PC-3 (cell line): ENCODE results near the gene LCNL1. TPM values are rescaled to one million over a fixed set of nuclear protein-coding genes. Genes with fewer than 3 reads are reported as not detected.
A peak's percentile ranks its signal among the peaks of the same experiment; 100 is the strongest.

Experiments used
- ATAC-seq: fragments of 200-7000 bp; cut with Tn5 transposase; 2 replicates; pipeline ENCODE4 v1.9.1; 2020; ENCODE audit warnings: mild to moderate bottlenecking, moderate library complexity
- BruUV-seq: library from RNA; stranded (reverse); fragments of 400-500 nt; replicated peaks from 2 replicates; lab custom pipeline; 2021; lab: Mats Ljungman, UMichigan
- CTCF ChIA-PET: fragments of 300-600 bp; sonication (Branson Sonifier 250); formaldehyde crosslinking; loops from one replicate; lab custom pipeline; 2022; ENCODE audit warnings: antibody characterized with exemption; lab: Charles Lee
- POLR2A ChIA-PET: fragments of 300-600 bp; sonication (Branson Sonifier 250); formaldehyde crosslinking; loops from one replicate; lab custom pipeline; 2022; ENCODE audit warnings: antibody characterized with exemption; ENCODE audit not compliant: unreplicated experiment; lab: Charles Lee
- DNase-seq: peaks from one replicate; pipeline ENCODE4 v3.0.0-alpha.2; 2015
- H2AFZ ChIP-seq: fragments of 300-600 bp; sonication (generic); 2 replicates; pipeline ENCODE4 v1.6.0; 2016; ENCODE audit warnings: antibody characterized with exemption, low read length
- H3F3A ChIP-seq: fragments of 300-600 bp; sonication (generic); one replicate; pipeline ENCODE4 v1.6.0; 2017; ENCODE audit warnings: antibody characterized with exemption, low read length, control low read depth, mild to moderate bottlenecking; ENCODE audit not compliant: unreplicated experiment
- H3K27ac ChIP-seq: fragments of 300-600 bp; sonication (generic); 2 replicates; pipeline ENCODE4 v1.5.1; 2016; ENCODE audit warnings: mild to moderate bottlenecking, low read length
- H3K27me3 ChIP-seq: fragments of 300-600 bp; sonication (generic); 2 replicates; pipeline ENCODE4 v1.6.1; 2016; ENCODE audit warnings: low read length, mixed read lengths
- H3K36me3 ChIP-seq: fragments of 300-600 bp; sonication (generic); 2 replicates; pipeline ENCODE4 v1.6.1; 2016; ENCODE audit warnings: low read depth, mixed run types, low read length, mixed read lengths
- H3K4me1 ChIP-seq: fragments of 300-600 bp; sonication (generic); 2 replicates; pipeline ENCODE4 v1.5.1; 2016; ENCODE audit warnings: low read length; ENCODE audit not compliant: insufficient read depth
- H3K4me2 ChIP-seq: fragments of 300-600 bp; sonication (generic); 2 replicates; pipeline ENCODE4 v1.6.0; 2016; ENCODE audit warnings: low read length
- H3K4me3 ChIP-seq: fragments of 300-600 bp; sonication (generic); 2 replicates; pipeline ENCODE4 v1.5.1; 2016; ENCODE audit warnings: mild to moderate bottlenecking, low read length, mixed read lengths
- H3K79me2 ChIP-seq: fragments of 300-600 bp; sonication (generic); 2 replicates; pipeline ENCODE4 v1.6.1; 2017; ENCODE audit warnings: low read length, mixed read lengths
- H3K9ac ChIP-seq: fragments of 300-600 bp; sonication (generic); 2 replicates; pipeline ENCODE4 v1.6.0; 2016; ENCODE audit warnings: mild to moderate bottlenecking, low read length
- H3K9me2 ChIP-seq: fragments of 300-600 bp; sonication (generic); replicated peaks from 2 replicates; pipeline ENCODE4 v1.6.1; 2016; ENCODE audit warnings: mixed run types, low read length, mixed read lengths
- H3K9me3 ChIP-seq: fragments of 300-600 bp; sonication (generic); 2 replicates; pipeline ENCODE4 v1.6.1; 2016; ENCODE audit warnings: low read length, mixed read lengths
- H4K20me1 ChIP-seq: fragments of 300-600 bp; sonication (generic); 2 replicates; pipeline ENCODE4 v1.6.1; 2016; ENCODE audit warnings: low read length, mixed read lengths
- CTCF ChIP-seq: fragments of 300-600 bp; sonication (generic); conservative IDR thresholded peaks from 2 replicates; pipeline ENCODE4 v1.5.1; 2017; ENCODE audit warnings: antibody characterized with exemption, low read depth, mild to moderate bottlenecking, low read length
- EZH2 ChIP-seq: fragments of 300-600 bp; sonication (generic); IDR thresholded peaks from one replicate; pipeline ENCODE4 v1.6.1; 2017; ENCODE audit warnings: antibody characterized with exemption, mild to moderate bottlenecking, low read length; ENCODE audit not compliant: unreplicated experiment
- EZH2phosphoT487 ChIP-seq: fragments of 300-600 bp; sonication (generic); IDR thresholded peaks from 2 replicates; pipeline ENCODE4 v1.6.1; 2018; ENCODE audit warnings: mild to moderate bottlenecking, antibody characterized with exemption, low read length, borderline replicate concordance
- intact Hi-C: fragments of 100-400 bp; cut with micrococcal nuclease; formaldehyde crosslinking; loops from 2 replicates; pipeline ENCODE4 v1.9.0; 2023
- total RNA-seq: library from RNA; depleted of rRNA; stranded (reverse); fragments of >200 nt; gene quantifications from 2 replicates; pipeline ENCODE4 v1.2.3, GENCODE V29; 2014

Gene LCNL1
- total RNA-seq, 1 experiment from 2014 or later = not detected

- Histone ChIP-seq H3K9me2 (no peaks in the 10 kb centered on the region), H3K27ac (no peak overlapping the region), H3K27me3 (no peaks in the 10 kb centered on the region), H3K9me3 (no peaks in the 10 kb centered on the region), H3K4me3 (no peak overlapping the region), H3K4me2 (no peak overlapping the region), H2AFZ (no peak overlapping the region), H3K79me2 (no peaks in the 10 kb centered on the region), H3K36me3 (no peaks in the 10 kb centered on the region), H3F3A (no peaks in the 10 kb centered on the region), H3K9ac (no peak overlapping the region), H3K4me1 (no peaks in the 10 kb centered on the region), H4K20me1 (no peaks in the 10 kb centered on the region)
- ChIA-PET POLR2A (no interaction called here), CTCF (interaction anchor here (0.5 to 0.6 kb wide), 2 partner anchors 10 to 73 kb away, joined by 4 to 7 read pairs; no protein-coding TSS in a partner anchor)
- TF ChIP-seq EZH2phosphoT487 (no peak), EZH2 (no peak)
- ATAC-seq = peak; percentile 68
- peak; percentile 5 for DNase-seq
- no TSS peak for BruUV-seq
- intact Hi-C loops = no loop called here
These were observed 7.8 kb upstream of the LCNL1 start for GRCh38 chr9:136974817-136975535.

GRCh38 chr9:136975644-136976043 lies 7.1 kb upstream of the LCNL1 start:
- no peak for ATAC-seq
- Histone ChIP-seq H3F3A (no peaks in the 10 kb centered on the region), H3K27me3 (no peaks in the 10 kb centered on the region), H3K27ac (no peak overlapping the region), H3K4me2 (no peak overlapping the region), H4K20me1 (no peaks in the 10 kb centered on the region), H3K9me3 (no peaks in the 10 kb centered on the region), H3K79me2 (no peaks in the 10 kb centered on the region), H3K9ac (no peak overlapping the region), H3K4me1 (no peaks in the 10 kb centered on the region), H2AFZ (no peak overlapping the region), H3K4me3 (no peak overlapping the region), H3K9me2 (no peaks in the 10 kb centered on the region), H3K36me3 (no peaks in the 10 kb centered on the region)
- intact Hi-C loops = no loop called here
- BruUV-seq = no TSS peak
- TF ChIP-seq EZH2 = no peak
- TF ChIP-seq EZH2phosphoT487 = no peak
- no peak for TF ChIP-seq CTCF
- no peak for DNase-seq
- CTCF ChIA-PET = no interaction called here
- POLR2A ChIA-PET = no interaction called here

DNA sequence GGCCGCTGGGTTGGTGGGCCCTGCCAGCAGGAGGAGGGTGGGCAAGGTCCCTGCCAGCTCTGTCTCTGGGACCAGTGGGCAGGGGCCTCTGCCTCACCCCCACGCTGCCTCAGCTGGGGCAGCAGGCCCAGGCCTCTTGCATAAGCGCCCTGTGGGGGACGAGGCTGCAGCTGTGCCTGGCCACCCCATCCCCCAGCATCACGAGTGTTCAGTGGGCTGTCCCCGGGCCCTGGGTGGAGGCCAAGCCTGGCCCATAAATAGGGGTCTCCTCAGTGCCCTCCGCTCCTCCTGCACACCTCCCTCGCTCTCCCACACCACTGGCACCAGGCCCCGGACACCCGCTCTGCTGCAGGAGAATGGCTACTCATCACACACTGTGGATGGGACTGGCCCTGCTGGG lies 5.6 kb upstream of the LCNL1 start, which contains the start of gene PTGDS:
TSS of gene PTGDS (plus strand) at position 282 of the 400 bp plus-strand sequence. CDS start at position 357, 75 bp downstream.
- BruUV-seq = no TSS peak
- no peaks in the 10 kb centered on the region for H3K27me3 ChIP-seq
- no peak within 1 kb of the TSS for H3K4me2 ChIP-seq
- ChIA-PET POLR2A (no interaction called here), CTCF (no interaction called here)
- H3K9ac ChIP-seq = no peak within 1 kb of the TSS
- TF ChIP-seq EZH2phosphoT487 = no peak
- no peaks in the 10 kb centered on the region for H3K9me3 ChIP-seq
- no peaks in the 10 kb centered on the region for H3K4me1 ChIP-seq
- H3K36me3 ChIP-seq = no peaks in the 10 kb centered on the region
- H3K9me2 ChIP-seq = no peaks in the 10 kb centered on the region
- H3K79me2 ChIP-seq = no peaks in the 10 kb centered on the region
- no peak within 1 kb of the TSS for H3K4me3 ChIP-seq
- H3F3A ChIP-seq = no peaks in the 10 kb centered on the region
- ATAC-seq (no peak), DNase-seq (no peak)
- intact Hi-C loops = no loop called here
- no peak within 1 kb of the TSS for H2AFZ ChIP-seq
- H4K20me1 ChIP-seq = no peaks in the 10 kb centered on the region
- no peak within 1 kb of the TSS for H3K27ac ChIP-seq
